ENCODE measurements around the gene STRADA. TPM values are rescaled to one million over a fixed set of nuclear protein-coding genes. Genes with fewer than 3 reads are reported as not detected.

STRADA gene
- total RNA-seq, result 19.7 and 22.1 TPM in 2 replicates

- DNase-seq (ENCODE audit: low read depth, low spot score), result peak; percentile 88
These were observed at the start of gene STRADA for GRCh38 chr17:63741408-63742173. Gene STRADA (minus strand): TSS chr17:63741799. CDS start chr17:63728369, 13,430 bp downstream.

GRCh38 chr17:63790057-63790456 is 48.5 kb upstream of the STRADA start:
- DNase-seq (ENCODE audit: low read depth, low spot score), result no peak

GRCh38 chr17:63786971-63787711 is 45.5 kb upstream of the STRADA start:
- DNase-seq (ENCODE audit: low read depth, low spot score), result no peak

GRCh38 chr17:63786117-63786516 is 44.5 kb upstream of the STRADA start:
- DNase-seq (ENCODE audit: low read depth, low spot score), result no peak

- DNase-seq (ENCODE audit: low read depth, low spot score), result no peak
These were observed 44.0 kb upstream of the STRADA start for GRCh38 chr17:63785556-63785955.

GRCh38 chr17:63783522-63783921 is 41.9 kb upstream of the STRADA start:
- DNase-seq (ENCODE audit: low read depth, low spot score), result no peak

GRCh38 chr17:63780928-63781327 is 39.3 kb upstream of the STRADA start:
- DNase-seq (ENCODE audit: low read depth, low spot score), result no peak

GRCh38 chr17:63780507-63780906 is 38.9 kb upstream of the STRADA start:
- no peak for DNase-seq (ENCODE audit: low read depth, low spot score)

GRCh38 chr17:63775420-63775819 is 33.8 kb upstream of the STRADA start:
- DNase-seq (ENCODE audit: low read depth, low spot score), result no peak

- no peak for DNase-seq (ENCODE audit: low read depth, low spot score)
These were observed 33.3 kb upstream of the STRADA start for GRCh38 chr17:63774969-63775265.

- DNase-seq (ENCODE audit: low read depth, low spot score), result no peak
These were observed 32.8 kb upstream of the STRADA start, which contains the start of gene DDX42 for GRCh38 chr17:63774141-63774968. Gene DDX42 (plus strand): TSS chr17:63774170. CDS start chr17:63787050, 12,880 bp downstream.

- DNase-seq (ENCODE audit: low read depth, low spot score), result peak; percentile 96
These were observed 31.9 kb upstream of the STRADA start, which contains the start of gene CCDC47 for GRCh38 chr17:63773272-63774140. Gene CCDC47 (minus strand): TSS chr17:63773597. CDS start chr17:63766175, 7,422 bp downstream.

GRCh38 chr17:63772801-63773271 is 31.2 kb upstream of the STRADA start:
- no peak for DNase-seq (ENCODE audit: low read depth, low spot score)

GRCh38 chr17:63768433-63768832 is 26.8 kb upstream of the STRADA start:
- DNase-seq (ENCODE audit: low read depth, low spot score), result no peak

- no peak for DNase-seq (ENCODE audit: low read depth, low spot score)
These were observed 25.2 kb upstream of the STRADA start for GRCh38 chr17:63766754-63767153.

- DNase-seq (ENCODE audit: low read depth, low spot score), result no peak
These were observed 23.1 kb upstream of the STRADA start for GRCh38 chr17:63764716-63765115.

- DNase-seq (ENCODE audit: low read depth, low spot score), result no peak
These were observed 20.8 kb upstream of the STRADA start for GRCh38 chr17:63762161-63763078.

- DNase-seq (ENCODE audit: low read depth, low spot score), result no peak
These were observed 19.4 kb upstream of the STRADA start for GRCh38 chr17:63760771-63761539.

- DNase-seq (ENCODE audit: low read depth, low spot score), result no peak
These were observed 16.8 kb upstream of the STRADA start for GRCh38 chr17:63758428-63758827.
